CD4-positive, alpha-beta T cell (primary cell): ENCODE measurements around the gene SEPTIN1. TPM values are rescaled to one million over a fixed set of nuclear protein-coding genes. Genes with fewer than 3 reads are reported as not detected.

Experiments used
- ATAC-seq: fragments of 200-7000 bp; cut with Tn5 transposase; one replicate; pipeline ENCODE4 v1.10.0; 2022; ENCODE audit warnings: mild to moderate bottlenecking; ENCODE audit not compliant: poor library complexity
- CTCF ChIA-PET: fragments of 350-600 bp; sonication (Branson Sonifier 250); formaldehyde crosslinking; loops from one replicate; lab custom pipeline; 2021; ENCODE audit warnings: antibody characterized with exemption, inconsistent platforms; lab: Charles Lee
- POLR2A ChIA-PET: fragments of 350-600 bp; sonication (Branson Sonifier 250); formaldehyde crosslinking; loops from one replicate; lab custom pipeline; 2021; ENCODE audit warnings: antibody characterized with exemption, inconsistent platforms; lab: Charles Lee
- DNase-seq, 14 experiments: peaks; one replicate each; pipeline ENCODE4 v3.0.0-alpha.2; 2013 to 2020; ENCODE audit warnings: mixed read lengths in 2 of 14
- H3K27ac ChIP-seq, 2 donors: one replicate each; pipeline versions ENCODE4 v1.5.1 to v1.7.0; 2013; ENCODE audit warnings: low read length in 2 of 2, low read depth in 1 of 2, mild to moderate bottlenecking in 1 of 2
- H3K27me3 ChIP-seq, 2 experiments: 1 replicate in 1 of 2; 2 replicates in 1 of 2; pipeline versions ENCODE4 v1.6.1 to v1.7.0; 2013; ENCODE audit warnings: low read length in 2 of 2, control low read depth in 1 of 2, mild to moderate bottlenecking in 1 of 2, moderate library complexity in 1 of 2; ENCODE audit not compliant: insufficient read depth in 2 of 2, control insufficient read depth in 1 of 2
- H3K36me3 ChIP-seq: one replicate; pipeline ENCODE4 v1.6.1; 2013; ENCODE audit warnings: low read length, control low read depth; ENCODE audit not compliant: insufficient read depth
- H3K4me1 ChIP-seq: one replicate; pipeline ENCODE4 v1.6.1; 2013; ENCODE audit warnings: low read length, control low read depth; ENCODE audit not compliant: insufficient read depth
- H3K4me3 ChIP-seq: one replicate; pipeline ENCODE4 v1.5.1; 2013; ENCODE audit warnings: mild to moderate bottlenecking, low read length, moderate library complexity
- H3K9me3 ChIP-seq, 2 experiments: 1 replicate in 1 of 2; 2 replicates in 1 of 2; pipeline versions ENCODE4 v1.6.1 to v1.7.0; 2013; ENCODE audit warnings: low read length in 2 of 2, mild to moderate bottlenecking in 2 of 2, control low read depth in 1 of 2, moderate library complexity in 1 of 2; ENCODE audit not compliant: control insufficient read depth in 1 of 2, insufficient read depth in 1 of 2
- H3K27ac Mint-ChIP-seq: one replicate; pipeline ENCODE4 v1.8.0; 2020; ENCODE audit warnings: mixed read lengths
- H3K27me3 Mint-ChIP-seq: one replicate; pipeline ENCODE4 v1.8.0; 2021; ENCODE audit warnings: mixed read lengths
- H3K36me3 Mint-ChIP-seq: one replicate; pipeline ENCODE4 v1.8.0; 2021; ENCODE audit warnings: low read depth, mixed read lengths
- H3K4me1 Mint-ChIP-seq: one replicate; pipeline ENCODE4 v1.8.0; 2021; ENCODE audit warnings: low read depth, mixed read lengths
- H3K4me3 Mint-ChIP-seq: one replicate; pipeline ENCODE4 v1.8.0; 2020; ENCODE audit warnings: mild to moderate bottlenecking, mixed read lengths
- H3K9me3 Mint-ChIP-seq: one replicate; pipeline ENCODE4 v1.8.0; 2020; ENCODE audit warnings: mixed read lengths
- CTCF ChIP-seq: fragments of 200-600 bp; IDR thresholded peaks from one replicate; pipeline ENCODE4 v1.8.0; 2022; ENCODE audit warnings: antibody characterized with exemption, mild to moderate bottlenecking
- intact Hi-C, 2 experiments: fragments of 100-400 bp; cut with DNase I in 1 of 2; cut with micrococcal nuclease in 1 of 2; formaldehyde crosslinking; loops; one replicate each; pipeline versions ENCODE4 v1.15.1 to v1.9.0; 2023 to 2025; cut with DNase I, micrococcal nuclease
- total RNA-seq, 174 experiments: library from RNA in 2 of 174; stranded (reverse) in 2 of 174; gene quantifications; one replicate each; pipeline ENCODE4 v1.2.3 and lab custom pipeline; 2021 to 2026

The SEPTIN1 gene
- total RNA-seq, 2 experiments from 2014 or later, result 161 to 163 TPM

DNA sequence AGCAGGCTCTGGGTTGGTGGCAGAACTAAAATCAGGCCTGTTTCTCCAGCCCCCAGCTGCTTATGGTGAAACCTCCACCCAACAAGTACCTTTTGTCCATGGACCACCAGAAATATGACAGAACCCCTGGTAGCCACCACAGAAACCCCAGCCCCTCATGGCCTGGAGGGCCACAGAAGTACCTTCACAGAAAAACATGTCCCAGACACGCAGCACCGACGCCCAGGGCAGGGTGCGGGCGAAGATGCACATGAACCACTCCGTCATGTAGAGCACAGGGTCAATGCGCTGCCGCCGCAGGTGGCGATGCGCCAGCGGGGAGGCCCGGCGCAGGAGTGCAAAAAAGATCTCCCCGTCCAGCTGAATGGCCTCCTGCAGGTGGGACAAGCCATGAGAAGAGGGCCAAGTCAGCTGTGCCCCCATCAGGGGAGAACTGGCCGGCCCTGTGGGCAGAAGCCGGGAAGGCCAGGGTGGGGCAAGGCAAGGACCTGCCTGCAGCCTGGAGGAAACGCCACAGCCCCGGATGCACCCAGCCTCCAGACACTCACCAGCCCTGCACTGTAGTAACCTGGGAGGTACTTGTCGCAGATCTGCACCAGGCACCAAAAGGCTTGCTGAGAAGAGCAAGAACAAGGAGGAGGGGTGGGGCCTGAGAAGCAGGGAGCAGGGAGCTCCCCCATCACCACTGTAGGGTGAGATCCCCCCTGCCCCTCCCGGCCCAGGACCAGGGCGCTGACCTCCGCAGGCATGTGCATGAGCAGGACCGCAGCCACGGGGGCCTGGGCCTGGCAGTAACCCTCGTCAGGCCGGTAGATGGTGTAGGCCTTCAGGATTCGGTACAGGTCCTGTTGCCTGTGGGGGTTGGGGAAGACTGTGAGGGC is 23.1 kb downstream of the SEPTIN1 start:
- intact Hi-C loops, result loop anchor here (5.0 to 10.0 kb wide), 2 partner anchors 46 to 198 kb away; partner anchors contain the start of genes ZNF771 (in 2 of the 2) and ZNF764 (in 1 of the 2)
- Histone ChIP-seq H3K9me3 (no peaks in the 10 kb centered on the region), H3K4me3 (no peak overlapping the region), H3K36me3 (peaks cover 34% of the 10 kb centered on the region), H3K4me1 (peaks cover 21% of the 10 kb centered on the region), H3K27me3 (no peaks in the 10 kb centered on the region), H3K27ac (no peak overlapping the region)
- ChIA-PET POLR2A (interaction anchor here (1.1 to 3.4 kb wide), 2 partner anchors 11 to 58 kb away, joined by 3 to 15 read pairs; partner anchors contain the start of gene TBC1D10B), CTCF (no interaction called here)
- no peaks in the 10 kb centered on the region for H3K27me3 Mint-ChIP-seq
- no peak for TF ChIP-seq CTCF
- ATAC-seq (no peak), DNase-seq (no peak)
- H3K9me3 Mint-ChIP-seq, result no peaks in the 10 kb centered on the region
- H3K4me3 Mint-ChIP-seq, result no peak overlapping the region
- H3K36me3 Mint-ChIP-seq, result peaks cover 67% of the 10 kb centered on the region
- H3K27ac Mint-ChIP-seq, result no peak overlapping the region
- peaks cover 23% of the 10 kb centered on the region for H3K4me1 Mint-ChIP-seq

GRCh38 chr16:30358577-30358936 is 23.8 kb downstream of the SEPTIN1 start:
- CTCF ChIA-PET, result no interaction called here

More at GRCh38 chr16:30358577-30358936, 23.8 kb downstream of the SEPTIN1 start:
- Histone ChIP-seq H3K27me3 (no peaks in the 10 kb centered on the region), H3K36me3 (peaks cover 39% of the 10 kb centered on the region), H3K9me3 (no peaks in the 10 kb centered on the region), H3K4me1 (peaks cover 28% of the 10 kb centered on the region), H3K27ac (no peak overlapping the region), H3K4me3 (no peak overlapping the region)
- DNase-seq, result no peak
- no peak for ATAC-seq
- no peaks in the 10 kb centered on the region for H3K9me3 Mint-ChIP-seq
- TF ChIP-seq CTCF, result no peak
- H3K4me3 Mint-ChIP-seq, result no peak overlapping the region
- POLR2A ChIA-PET, result interaction anchor here (3.4 kb wide), 1 partner anchor 11 kb away, joined by 15 read pairs; the partner anchor contains the start of gene TBC1D10B
- peaks cover 67% of the 10 kb centered on the region for H3K36me3 Mint-ChIP-seq
- peaks cover 25% of the 10 kb centered on the region for H3K4me1 Mint-ChIP-seq
- intact Hi-C loops, result loop anchor here (5.0 to 10.0 kb wide), 2 partner anchors 46 to 199 kb away; partner anchors contain the start of genes ZNF771 (in 2 of the 2) and ZNF764 (in 1 of the 2)
- no peak overlapping the region for H3K27ac Mint-ChIP-seq
- no peaks in the 10 kb centered on the region for H3K27me3 Mint-ChIP-seq
